Measurements from ENCODE around the gene LASP1NB.

The LASP1NB gene

GRCh38 chr17:38925263-38925995 lies at the start of gene LASP1NB:
Gene LASP1NB (plus strand): TSS chr17:38925614.
- no peak for DNase-seq (ENCODE audit: low spot score)

GRCh38 chr17:38877130-38877851 lies 48.1 kb upstream of the LASP1NB start:
- DNase-seq (ENCODE audit: low spot score), result no peak

DNA sequence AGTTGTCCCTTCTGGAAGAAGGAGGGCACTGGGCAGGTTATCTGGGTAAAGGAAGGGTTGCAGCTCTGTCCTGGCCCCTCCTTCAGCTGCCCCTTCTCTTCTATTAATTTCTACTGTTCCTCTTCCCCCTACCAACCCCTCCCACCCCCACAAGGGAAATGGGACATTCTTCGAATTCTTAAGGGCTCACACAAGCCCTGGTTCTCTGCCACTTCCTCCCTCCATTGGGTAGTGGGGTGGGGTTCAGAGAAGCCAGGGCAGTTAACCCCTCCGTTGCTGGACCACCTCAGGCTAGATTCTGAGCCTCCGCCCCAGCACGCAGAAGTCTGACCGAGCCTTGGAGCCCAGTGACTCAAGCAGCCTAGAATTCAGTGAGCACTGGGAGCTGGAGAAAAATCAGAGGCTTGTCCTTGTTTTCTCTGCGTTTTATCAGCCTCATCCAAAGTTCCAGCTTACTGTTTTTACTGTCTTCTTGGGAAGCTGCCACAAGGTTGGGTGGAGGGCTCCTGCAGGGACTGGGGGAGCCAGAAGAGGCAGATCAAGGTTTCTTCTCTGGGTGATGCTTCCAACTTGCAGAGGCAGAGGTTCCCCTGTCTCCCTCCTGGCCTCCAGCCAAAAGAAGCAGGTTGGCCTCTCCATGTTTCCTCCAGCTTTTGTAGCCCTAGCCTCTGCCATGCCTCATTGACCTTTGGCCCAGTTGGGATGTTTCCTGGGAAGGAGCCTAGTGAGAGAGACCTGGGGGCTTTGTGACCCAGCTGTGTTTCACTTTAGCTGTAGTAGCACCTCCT lies 45.3 kb upstream of the LASP1NB start:
- peak; percentile 92 for DNase-seq (ENCODE audit: low spot score)

DNA sequence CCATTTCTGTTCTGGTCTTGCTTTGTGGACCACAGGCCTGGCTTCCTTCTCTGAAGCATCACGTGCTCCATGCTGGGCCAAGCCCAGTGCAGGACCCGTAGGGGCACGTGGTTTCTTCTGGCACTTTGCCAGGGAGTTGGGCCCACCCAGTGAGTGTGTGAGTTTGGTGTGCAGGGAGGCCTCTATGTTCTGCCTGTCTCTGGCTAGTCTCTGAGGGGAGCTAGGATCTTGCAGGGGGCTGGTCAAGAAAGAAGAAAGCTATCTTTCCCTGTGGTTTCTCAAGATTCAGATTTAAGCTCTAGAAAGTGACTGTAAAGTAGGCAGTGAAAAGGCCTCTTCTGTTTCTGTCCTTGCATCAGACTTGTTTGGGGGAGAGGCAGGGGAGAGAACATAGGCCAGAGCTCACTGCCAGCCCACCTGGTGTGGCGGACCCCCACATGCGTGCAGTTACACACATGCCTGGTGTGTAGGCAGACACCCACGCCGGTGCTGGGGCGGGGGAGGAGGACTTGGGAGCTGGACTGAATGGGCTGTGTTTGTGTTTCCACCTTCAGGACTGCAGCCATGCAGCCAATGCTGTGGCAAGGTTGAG lies 43.7 kb upstream of the LASP1NB start:
- peak; percentile 64 for DNase-seq (ENCODE audit: low spot score)

DNA sequence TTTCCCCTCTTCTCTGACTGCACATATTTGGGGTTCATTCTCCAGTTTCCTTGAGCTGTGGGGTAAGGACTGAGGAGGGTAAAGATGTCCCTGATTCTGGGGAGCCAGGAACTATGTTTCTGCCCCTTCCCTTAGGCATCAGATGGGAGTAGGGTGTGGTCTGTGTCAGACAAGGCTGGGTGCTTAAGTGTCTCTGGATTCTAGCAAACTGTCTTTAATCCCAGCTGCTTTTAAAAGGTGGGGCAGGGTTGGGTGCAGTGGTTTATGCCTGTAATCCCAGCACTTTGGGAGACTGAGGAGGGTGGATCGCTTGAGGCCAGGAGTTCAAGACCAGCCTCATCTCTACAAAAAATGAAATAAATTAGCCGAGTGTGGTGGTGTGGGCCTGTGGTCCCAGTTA lies 42.5 kb upstream of the LASP1NB start:
- no peak for DNase-seq (ENCODE audit: low spot score)

DNA sequence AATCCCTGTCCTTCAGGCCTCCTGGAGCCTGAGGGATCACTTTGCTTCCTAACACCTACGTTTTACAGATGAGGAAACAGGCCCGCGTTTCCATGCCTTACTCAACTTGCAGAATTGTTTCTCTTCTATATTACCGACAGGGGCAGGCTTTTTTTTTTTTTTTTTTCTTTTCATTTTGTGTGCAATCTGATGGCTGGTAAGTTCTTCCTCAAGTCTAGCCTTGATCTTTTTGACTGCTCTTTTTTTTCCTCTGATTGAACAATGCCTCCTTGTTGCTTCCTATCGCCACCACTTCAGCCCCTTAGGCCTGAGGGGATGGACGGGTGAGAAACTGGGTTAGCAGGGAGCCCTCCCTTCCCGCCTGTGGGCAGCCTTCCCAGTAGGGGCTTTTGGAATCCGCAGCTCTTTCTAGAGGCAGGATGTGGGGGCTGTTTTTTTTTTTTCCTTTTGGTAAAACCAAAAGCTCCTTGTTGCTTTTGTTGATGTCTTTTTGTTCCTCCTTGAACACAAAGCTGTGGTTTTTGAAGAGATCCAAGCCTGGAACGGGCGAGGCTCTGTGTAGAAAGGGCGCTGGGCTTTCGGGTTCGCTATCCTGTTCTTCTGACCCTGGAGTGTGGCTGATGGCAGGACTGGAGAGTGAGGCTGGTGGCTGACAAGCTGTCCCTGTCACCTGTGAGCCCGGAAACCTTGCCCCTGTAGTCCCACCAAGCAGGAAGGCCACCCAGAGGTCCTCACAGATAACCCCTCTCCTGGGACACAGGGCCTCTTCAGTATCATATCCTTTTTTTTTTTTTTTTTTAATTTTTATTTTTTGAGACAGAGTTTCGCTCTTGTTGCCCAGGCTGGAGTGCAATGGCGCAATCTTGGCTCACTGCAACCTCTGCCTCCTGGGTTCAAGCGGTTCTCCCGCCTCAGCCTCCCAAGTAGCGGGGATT lies 41.6 kb upstream of the LASP1NB start:
- no peak for DNase-seq (ENCODE audit: low spot score)

DNA sequence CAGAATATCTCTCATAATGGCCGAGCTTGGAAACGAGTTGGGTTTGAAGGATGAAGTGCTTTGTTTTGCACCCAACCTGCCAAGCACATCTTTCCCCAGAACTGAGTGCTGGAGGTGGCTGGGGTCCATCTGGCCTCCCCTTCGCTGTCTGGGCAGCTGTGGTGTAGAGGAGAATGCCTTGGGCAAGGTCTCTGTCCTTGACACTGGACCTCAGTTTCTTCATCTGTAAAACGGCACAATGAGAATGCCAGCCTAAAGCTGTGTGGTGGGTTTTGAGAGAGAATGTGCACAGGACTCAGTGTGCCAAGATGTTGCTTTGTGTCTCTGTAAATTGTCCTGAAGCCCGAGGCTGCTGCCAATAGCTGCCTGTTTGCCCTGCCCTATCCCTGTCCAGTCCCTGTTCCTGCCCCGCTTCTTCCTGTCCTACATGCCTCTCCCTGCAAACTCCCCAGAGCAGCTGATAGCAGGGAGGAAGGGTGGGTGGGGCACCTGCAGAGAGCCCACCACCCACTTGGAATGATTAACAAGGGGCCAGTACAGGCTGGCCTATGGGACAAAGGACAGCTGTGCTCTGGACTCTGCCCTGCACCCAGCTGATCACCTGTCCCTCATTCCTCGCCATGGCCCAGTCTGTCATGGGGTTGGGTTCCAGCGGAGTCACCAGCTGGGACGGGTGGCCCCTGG lies 40.2 kb upstream of the LASP1NB start:
- no peak for DNase-seq (ENCODE audit: low spot score)

DNA sequence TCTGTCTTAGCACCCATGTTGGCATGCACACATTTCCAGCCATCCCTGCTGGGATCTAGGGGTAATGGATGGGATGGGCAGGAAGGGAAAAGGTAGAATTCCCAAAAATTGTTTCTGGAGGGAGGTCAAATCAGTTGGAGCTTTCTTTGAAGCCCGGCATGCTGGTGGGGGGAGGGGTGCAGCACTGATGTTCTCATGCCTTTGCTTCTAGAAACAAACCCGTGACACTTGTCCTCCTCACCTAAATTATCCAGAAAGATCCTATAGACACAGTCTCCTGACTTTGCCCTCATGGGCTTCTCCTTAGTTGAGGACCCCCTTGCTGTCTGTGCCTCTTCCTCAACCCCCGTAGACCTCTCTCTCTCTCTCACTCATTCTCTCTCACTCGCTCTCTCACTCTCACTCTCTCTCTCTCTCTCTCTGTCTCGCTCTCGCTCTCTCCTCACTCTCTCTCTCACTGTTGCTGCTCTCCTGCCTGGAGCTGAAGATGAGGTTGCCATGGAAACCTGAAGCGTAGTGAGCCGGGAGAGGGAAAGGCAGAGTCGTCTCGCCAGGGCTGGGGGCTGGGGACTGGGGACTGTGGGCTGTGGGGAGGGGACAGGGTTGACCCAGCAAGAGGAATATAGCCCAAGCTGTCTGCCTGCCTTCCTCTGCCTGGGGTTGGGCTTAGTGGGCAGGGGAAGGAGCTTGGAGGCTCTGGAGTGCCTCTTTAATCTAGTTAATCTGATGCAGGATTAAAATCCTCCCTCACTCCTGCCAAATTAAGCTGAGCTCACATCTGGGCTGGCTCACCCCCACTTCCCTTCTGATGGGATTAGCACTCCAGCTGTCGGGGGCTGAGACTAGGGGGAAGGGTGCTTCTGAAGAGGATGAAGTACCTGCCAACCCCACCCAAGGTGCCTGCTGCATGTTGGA lies 39.4 kb upstream of the LASP1NB start:
- DNase-seq (ENCODE audit: low spot score), result no peak

DNA sequence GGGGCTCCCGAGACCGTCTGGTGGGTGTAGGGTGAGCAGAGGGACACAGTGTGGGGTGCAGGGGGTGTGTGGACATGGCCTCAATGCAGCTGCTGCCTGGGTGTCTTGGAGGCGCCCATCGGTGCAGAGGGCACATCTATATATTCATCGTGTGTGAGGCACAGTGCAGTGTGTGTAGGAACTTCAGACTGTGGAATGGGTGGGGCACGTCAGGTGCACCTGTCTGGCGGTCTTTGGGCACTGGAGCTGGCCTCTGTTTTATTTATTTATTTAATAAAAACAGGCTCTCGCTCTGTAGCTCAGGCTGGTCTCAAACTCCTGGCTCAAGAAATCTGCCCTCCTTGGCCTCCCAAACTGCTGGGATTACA lies 38.8 kb upstream of the LASP1NB start:
- DNase-seq (ENCODE audit: low spot score), result no peak

GRCh38 chr17:38888842-38889241 lies 36.6 kb upstream of the LASP1NB start:
- DNase-seq (ENCODE audit: low spot score), result no peak

DNA sequence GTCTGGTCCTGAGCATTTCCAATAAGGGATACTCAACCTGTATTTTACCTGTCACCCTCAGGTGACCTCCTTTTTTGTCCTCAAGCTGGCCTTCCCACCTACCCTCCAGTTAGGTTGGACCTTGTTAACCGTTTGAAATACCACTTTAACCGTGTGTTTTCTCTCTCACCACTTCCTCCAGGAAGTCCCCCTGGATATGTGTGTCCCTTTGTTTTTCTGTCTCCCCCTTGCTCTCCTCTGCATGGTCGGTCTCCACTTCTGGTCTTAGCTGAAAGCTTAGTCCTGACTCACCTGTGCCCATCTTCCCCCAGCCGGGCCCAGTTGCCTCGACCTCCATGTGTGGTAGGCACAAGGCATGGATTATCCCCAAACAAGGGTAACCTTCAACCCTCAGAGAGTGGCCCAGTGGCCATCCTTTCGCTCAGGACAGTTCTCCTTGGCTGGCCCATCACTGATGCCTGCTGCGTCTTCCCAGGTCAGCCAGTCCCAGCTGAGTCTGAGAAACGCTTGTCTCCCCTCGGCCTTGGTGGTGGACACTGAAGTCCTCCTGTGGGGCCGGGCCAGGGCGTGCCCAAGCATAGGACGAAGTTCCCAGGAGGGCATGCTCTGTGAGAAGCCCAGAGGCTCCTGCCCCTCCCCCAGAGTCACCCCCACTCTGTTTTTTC lies 35.5 kb upstream of the LASP1NB start:
- DNase-seq (ENCODE audit: low spot score), result no peak

DNA sequence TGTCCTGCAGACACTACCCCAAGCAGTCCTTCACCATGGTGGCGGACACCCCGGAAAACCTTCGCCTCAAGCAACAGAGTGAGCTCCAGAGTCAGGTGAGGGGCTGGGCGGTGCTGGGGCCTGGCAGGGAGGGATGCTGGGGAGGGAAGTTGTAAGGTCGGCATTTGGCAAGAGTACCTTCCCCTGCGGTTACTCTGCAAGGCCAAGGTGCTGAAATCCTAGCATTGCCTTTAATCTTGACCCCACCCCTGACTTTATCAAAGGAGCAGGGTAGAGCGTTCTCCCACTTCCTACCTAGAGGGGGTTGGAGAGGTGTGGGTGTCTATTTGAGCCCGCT lies 35.0 kb upstream of the LASP1NB start:
- DNase-seq (ENCODE audit: low spot score), result no peak

DNA sequence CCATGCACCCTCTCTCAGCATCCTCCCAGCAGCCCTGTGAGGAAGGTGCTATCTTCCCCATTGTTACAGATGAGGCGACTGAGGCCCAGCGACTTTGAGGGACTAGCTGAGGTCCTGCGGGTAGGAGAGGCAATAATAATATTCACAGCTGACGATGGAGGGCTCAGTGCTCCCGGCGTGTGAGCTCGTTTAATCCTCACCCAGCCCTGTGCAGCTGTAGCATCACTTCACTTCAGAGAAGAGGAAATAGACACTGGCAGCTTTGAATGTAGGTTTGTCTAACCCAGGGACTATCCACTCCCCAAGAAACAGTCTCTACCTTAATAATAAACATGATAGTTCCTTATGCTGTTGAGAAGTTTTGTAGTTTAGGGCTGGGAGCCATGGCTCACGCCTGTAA lies 34.0 kb upstream of the LASP1NB start:
- DNase-seq (ENCODE audit: low spot score), result no peak

DNA sequence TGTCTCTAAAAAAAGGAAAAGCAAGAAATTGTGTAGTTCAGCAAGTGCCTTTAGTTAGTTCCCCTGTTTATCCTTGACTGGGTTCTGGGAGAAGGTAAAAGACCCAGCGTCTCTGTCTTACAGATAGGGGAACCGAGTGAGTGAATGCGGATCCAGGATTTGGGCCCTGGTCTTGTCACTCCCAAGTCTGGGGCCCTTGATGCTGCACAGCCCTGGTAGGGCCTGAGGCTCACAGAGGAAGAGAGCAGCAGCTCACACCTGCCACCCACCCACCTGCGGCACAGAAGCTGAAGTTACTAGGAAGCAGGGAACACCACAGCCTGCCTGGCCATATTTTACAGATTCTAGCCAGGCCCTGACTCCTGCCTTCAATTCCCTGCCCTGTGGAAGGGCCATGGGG lies 33.3 kb upstream of the LASP1NB start:
- DNase-seq (ENCODE audit: low spot score), result no peak

- no peak for DNase-seq (ENCODE audit: low spot score)
These were observed 32.8 kb upstream of the LASP1NB start for GRCh38 chr17:38892620-38893019.

GRCh38 chr17:38893113-38893512 lies 32.3 kb upstream of the LASP1NB start:
- DNase-seq (ENCODE audit: low spot score), result no peak

DNA sequence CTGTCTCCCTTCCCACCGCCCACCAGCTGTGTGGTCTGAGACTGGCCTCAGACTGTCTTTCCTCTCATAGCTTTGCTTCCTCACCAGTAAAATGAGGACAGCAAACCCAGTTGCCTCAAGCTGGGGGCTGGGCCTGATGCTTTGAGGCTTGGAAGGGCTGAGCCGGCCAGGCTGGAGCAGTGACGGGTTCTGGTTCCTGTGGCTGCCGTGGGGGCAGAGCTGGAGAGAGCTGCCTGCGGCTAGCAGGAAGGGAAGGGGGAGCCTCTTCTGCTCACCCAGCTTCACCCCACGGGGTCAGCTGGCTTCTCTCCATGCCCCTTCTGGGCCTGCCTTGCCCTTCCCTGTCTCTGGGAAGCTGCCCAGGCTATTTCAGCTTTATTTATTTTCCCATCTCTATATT lies 31.8 kb upstream of the LASP1NB start:
- DNase-seq (ENCODE audit: low spot score), result peak; percentile 38

DNA sequence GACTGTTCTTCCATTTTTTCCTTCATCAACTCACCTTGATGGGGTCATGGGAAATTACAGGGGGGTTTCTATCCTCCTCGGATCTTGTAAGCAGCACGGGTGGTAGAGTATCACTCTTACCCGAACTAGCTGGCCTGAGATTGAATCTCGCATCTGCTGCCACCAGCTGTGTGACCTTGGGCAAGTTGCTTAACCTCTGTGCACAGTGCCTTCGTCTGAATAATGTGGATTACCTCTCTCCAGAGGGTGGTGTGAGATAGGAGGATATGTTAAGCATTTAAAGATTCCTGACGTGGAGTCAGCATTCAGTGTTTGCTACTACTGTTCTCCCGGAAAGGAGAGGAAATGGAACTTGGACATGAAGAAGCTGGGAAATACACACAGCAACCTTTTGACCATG lies 31.1 kb upstream of the LASP1NB start:
- DNase-seq (ENCODE audit: low spot score), result no peak

DNA sequence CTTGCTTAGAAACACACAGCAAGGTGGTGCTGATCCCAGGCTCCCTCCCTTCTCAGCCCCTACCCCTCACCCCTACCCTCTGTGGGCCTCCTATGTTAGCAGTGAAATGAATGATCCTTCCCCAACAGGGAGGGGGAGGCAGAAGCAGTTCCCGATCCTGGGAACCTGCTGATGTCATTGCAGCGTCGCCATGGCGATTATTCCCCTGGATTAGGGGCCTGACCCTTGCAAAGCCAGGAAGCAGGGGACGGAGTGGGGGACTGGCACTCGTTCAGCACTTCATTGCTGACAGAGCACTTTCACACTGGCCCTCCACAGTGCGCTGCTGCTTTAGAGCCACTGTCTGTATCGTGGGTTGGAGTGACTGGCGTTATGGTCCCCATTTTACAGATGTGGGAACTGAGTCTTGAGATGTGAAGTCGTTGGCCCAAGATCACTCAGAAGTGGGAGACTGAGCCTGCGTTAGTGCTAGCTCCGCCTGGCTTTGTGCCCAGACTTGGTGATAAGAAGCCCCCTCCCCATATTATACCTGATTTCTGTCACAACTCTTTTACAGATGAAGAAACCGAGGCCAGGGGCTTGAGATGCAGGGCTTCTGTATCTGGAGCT lies 29.0 kb upstream of the LASP1NB start:
- no peak for DNase-seq (ENCODE audit: low spot score)

All from GM03348 (cell line).